Measurements from ENCODE around the gene INHBB. TPM values are rescaled to one million over a fixed set of nuclear protein-coding genes. Genes with fewer than 3 reads are reported as not detected.

INHBB gene
- total RNA-seq, 1 donor from 2014 or later = 3.3 TPM

- FAIRE-seq (no peak), DNase-seq (ENCODE audit: low spot score in 2 of 2) (no peak)
These were observed 7.6 kb downstream of the INHBB start for GRCh38 chr2:120353591-120353898.

GRCh38 chr2:120353931-120354330 lies 8.0 kb downstream of the INHBB start:
- FAIRE-seq (no peak), DNase-seq (ENCODE audit: low spot score in 2 of 2) (no peak)

DNA sequence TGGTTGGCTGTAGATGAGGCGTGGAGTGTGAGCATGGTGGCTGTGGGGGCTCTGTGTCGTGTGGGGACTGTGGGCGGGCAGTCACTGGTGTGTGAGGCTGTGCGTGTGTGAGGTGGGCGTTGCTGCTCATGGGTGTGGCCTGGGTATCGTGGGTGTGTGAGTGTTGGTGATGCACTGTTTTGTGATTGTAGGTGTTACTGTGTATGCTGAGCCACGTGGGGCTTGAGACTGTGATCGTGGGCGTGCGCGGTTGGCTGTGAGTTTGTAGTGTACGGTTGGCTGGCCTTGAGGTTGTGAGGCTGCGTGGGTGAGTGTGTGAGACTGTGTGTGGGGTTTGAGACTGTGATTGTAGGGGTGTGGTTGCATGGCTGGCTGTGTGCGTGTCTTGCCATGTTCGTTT lies 8.5 kb downstream of the INHBB start:
- FAIRE-seq (no peak), DNase-seq (ENCODE audit: low spot score in 2 of 2) (peak in 1 of 2 donors; percentile 65)

DNA sequence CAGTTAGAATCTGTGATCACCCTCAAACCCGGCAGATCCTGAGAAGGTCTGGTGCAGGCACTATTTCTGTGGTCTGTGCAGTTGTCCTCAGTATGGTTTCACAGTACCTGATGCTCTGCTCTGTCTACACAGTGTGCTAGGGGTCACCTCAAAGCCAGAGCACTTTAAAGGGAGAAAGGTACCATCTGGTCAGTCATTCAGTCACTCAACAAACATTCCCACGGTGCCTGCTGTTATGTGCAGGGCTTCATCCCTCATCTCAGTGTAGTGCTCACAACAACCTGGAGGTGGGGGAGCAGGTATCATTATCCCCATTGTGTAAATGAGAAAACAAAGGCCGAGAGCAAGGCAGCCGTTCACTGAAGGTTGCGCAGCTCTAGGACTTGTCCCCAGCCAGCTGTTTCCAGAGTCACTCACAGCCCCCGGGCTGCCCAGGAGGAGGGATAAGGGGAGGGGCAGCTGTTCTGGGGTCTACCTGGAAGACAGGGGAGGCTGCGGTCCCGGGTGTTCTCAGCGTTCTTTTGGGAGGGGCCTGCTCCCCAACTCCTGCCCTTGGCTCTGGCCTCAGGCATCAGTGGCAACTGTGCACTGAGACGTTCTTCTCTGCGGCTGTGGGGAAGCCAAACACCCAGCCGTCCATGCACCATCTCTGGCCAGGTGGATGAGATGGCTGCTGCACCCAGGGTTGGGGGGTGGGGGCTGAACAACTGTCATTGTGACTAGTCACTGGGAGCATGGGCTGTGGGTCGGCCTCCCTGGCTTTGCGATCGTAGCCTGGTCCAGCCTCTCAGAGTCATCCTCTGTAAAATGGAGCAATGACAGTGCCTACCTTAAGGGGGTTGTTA lies 9.2 kb downstream of the INHBB start:
- DNase-seq (ENCODE audit: low spot score in 2 of 2) (no peak), FAIRE-seq (no peak)

GRCh38 chr2:120355780-120356266 lies 9.9 kb downstream of the INHBB start:
- DNase-seq (ENCODE audit: low spot score in 2 of 2) (no peak), FAIRE-seq (no peak)

GRCh38 chr2:120357768-120358167 lies 11.8 kb downstream of the INHBB start:
- no peak for DNase-seq (ENCODE audit: low spot score in 2 of 2)
- FAIRE-seq = no peak

DNA sequence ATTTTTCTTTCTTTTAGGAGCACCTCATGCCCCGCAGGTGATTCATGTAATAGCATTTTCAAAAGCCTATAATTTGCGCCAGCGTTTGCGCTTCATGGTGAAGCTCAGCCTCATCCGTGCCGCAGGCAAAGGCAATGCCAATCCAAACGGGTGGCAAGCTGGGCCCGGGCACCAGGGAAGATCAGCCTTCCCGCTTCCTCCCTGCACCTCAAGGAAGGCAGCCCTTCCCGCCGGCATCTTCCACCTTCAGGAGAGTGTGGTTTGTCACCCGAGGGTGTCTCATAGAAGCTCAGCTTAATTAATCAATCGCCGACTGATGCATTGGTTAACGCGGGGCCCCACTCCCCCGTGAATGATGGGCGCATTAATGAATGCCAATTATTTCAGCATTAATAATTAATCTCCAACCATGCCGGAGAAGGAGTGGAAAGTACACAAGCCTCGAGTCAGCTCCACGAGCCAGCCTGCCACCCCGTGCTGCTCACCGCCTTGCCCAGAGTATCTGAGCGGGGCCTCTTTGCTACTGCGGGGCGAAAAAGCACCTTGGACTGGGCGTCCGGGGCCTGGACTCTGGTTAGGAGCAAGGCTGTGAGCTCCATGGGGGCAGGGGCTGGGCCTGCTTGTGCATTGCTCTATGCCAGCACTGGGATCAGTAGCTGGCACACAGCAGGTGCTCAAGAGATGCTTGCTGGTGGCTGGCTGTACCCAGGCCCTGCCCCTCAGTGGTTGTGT lies 13.0 kb downstream of the INHBB start:
- FAIRE-seq (no peak), DNase-seq (ENCODE audit: low spot score in 2 of 2) (no peak)

GRCh38 chr2:120360307-120360855 lies 14.4 kb downstream of the INHBB start:
- FAIRE-seq (no peak), DNase-seq (ENCODE audit: low spot score in 2 of 2) (no peak)

GRCh38 chr2:120362926-120363325 lies 17.0 kb downstream of the INHBB start:
- FAIRE-seq (no peak), DNase-seq (ENCODE audit: low spot score in 2 of 2) (no peak)

GRCh38 chr2:120365236-120365793 lies 19.4 kb downstream of the INHBB start:
- DNase-seq (ENCODE audit: low spot score in 2 of 2) (no peak), FAIRE-seq (no peak)

DNA sequence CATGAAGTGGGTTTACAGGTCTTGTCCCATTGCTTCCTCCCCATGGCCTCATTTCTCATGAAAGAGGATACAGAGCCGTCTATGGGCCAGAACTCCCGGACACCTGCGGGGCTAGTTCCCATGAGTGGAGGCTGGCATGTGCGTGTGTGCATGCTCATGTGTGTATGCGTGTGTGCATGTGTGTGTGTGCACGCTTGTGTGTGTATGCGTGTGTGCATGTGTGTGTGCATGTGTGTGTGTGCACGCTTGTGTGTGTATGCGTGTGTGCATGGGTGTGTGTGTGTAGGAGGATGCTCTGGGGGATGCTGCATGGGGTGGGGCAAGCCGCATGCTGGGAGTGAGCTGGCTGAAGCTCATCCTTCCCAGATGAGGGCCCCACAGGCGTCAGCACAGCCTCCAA lies 20.8 kb downstream of the INHBB start:
- FAIRE-seq = no peak
- no peak for DNase-seq (ENCODE audit: low spot score in 2 of 2)

DNA sequence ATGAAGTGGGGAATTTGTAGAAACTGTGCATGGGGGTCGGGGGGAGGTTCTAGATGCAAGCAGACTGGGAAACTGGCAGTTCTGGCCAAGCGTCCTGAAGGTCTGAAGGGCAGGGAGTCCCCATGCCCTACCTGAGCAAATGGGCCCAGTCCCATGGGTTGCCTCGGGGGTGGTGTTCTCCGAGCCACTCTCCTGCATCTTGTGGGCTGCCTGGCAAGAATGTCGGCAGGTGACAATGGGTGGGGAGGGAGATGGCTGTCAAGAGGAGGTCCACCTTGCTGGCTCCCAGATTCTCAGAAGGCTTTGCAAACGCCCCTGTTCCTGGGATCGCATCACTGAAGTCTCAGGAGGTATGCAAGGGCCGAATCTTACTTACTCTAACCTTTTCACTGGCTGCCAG lies 21.3 kb downstream of the INHBB start:
- FAIRE-seq = no peak
- no peak for DNase-seq (ENCODE audit: low spot score in 2 of 2)

GRCh38 chr2:120367649-120368048 lies 21.7 kb downstream of the INHBB start:
- no peak for DNase-seq (ENCODE audit: low spot score in 2 of 2)
- no peak for FAIRE-seq

DNA sequence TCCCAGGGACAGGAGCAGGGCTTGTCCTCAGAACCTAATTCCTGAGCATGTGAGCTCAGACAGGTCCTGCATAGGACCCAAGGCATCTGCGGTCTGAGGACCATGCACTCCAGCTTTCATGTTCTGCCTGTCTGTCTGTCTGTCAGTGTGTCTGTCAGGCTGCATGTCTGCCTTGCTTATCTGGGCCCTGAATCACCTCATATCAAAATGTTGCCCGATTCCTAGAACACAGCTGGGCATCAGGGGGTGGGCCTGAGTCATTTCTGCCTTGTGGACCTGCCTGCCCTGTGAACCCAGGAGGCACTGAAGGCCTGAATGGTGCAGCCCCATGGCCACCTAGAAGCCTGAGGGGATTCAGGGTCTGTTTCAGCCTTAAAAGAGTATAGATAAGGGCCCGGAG lies 22.1 kb downstream of the INHBB start:
- FAIRE-seq (no peak), DNase-seq (ENCODE audit: low spot score in 2 of 2) (no peak)

- FAIRE-seq (no peak), DNase-seq (ENCODE audit: low spot score in 2 of 2) (no peak)
These were observed 23.3 kb downstream of the INHBB start for GRCh38 chr2:120369250-120369649.

- DNase-seq (ENCODE audit: low spot score in 2 of 2) = no peak
- FAIRE-seq = no peak
These were observed 26.2 kb downstream of the INHBB start for GRCh38 chr2:120371969-120372625.

GRCh38 chr2:120372816-120373215 lies 26.9 kb downstream of the INHBB start:
- no peak for FAIRE-seq
- DNase-seq (ENCODE audit: low spot score in 2 of 2) = no peak

DNA sequence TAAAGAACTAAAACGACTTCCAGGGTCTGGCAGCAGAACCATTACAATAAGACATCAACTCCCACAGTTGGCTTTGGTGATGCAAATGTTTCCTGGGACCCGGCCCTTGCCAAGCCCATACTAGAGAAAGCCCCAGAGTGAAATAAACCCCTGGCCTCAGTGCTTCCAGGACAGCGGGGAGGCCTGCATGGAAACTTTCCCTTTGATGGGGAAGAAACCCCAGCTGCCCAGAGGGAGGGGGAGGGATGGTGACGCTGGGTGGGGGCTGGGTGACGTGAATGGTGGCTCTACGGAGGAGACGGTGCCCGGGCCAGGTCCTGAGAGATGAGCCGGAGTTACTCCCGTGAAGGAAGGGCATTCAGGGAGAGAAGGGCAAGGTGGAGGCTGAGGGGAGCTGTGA lies 27.5 kb downstream of the INHBB start:
- DNase-seq (ENCODE audit: low spot score in 2 of 2) (no peak), FAIRE-seq (no peak)

DNA sequence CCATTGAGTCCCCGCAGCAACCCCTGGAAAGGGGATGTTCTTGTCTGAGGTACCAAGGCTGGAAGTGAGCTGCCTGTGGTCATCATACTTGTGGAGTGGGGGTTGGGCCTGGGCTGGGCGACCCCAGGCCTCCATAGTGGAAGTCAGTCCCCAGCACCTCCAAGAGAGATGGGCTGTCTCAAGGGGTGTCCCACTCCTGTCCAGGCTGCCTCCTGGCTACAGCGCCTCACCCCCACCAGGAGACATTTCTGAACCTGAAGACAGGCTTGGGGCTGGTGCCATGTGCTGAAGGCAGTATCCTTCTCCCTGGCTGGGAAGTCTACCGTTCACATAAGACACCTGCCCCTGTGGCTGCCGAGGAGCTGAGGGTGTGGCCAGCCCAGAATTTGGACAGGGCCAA lies 28.9 kb downstream of the INHBB start:
- FAIRE-seq = no peak
- no peak for DNase-seq (ENCODE audit: low spot score in 2 of 2)

DNA sequence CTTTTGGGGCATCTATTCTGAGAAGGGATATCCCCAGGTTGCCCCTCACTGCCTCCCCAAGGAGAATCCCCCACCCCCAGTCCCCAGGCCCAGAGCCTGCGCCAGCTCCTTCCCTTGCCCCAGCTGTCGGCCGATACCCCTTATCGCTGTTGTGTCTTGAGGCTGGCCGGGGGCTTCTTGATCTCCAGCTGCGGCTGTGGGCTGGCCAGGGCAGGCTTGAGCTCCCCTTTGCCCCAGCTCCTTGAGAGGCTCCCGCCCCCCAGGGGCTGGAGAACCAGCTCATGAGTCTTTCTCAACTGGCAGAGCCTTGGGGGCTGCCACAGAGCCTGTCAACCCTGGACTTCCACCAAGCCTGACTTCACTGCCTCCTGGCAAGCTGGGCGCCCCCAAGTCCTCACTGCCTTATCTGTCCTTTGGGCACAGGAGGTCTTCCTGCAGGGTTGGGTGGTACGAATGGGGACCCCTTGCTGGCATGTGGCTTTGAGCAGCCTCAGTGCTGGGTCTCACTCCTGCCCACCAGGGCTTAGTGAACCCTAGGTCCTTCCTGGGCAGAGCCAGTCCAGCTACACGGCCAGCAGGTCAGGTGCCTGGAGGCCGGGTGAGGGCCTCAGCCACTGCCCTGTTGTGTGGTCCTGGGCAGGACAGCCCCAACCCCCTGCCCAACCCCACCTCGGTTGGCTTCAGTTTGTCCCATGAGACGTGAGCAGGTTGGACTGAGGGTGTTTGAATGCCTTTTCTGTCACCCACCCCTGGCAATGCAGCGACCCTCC lies 29.5 kb downstream of the INHBB start:
- FAIRE-seq (no peak), DNase-seq (ENCODE audit: low spot score in 2 of 2) (no peak)

Data from frontal cortex (tissue), 4 donors.